H4 (cell line): ENCODE data around the gene SLAMF1. TPM values are rescaled to one million over a fixed set of nuclear protein-coding genes. Genes with fewer than 3 reads are reported as not detected.
A peak's percentile ranks its signal among the peaks of the same experiment; 100 is the strongest.

ENCODE experiments used
- DNase-seq: peaks from one replicate; pipeline ENCODE4 v3.0.0-alpha.2; 2015; ENCODE audit warnings: low spot score
- total RNA-seq: library from RNA; depleted of rRNA; stranded (reverse); fragments of >200 nt; shearing (Covaris generic); gene quantifications from 2 replicates; pipeline ENCODE4 v1.2.3, GENCODE V29; 2014

Gene SLAMF1
- total RNA-seq, 1 experiment from 2014 or later: not detected

GRCh38 chr1:160625321-160625720 lies 21.5 kb downstream of the SLAMF1 start:
- no peak for DNase-seq

GRCh38 chr1:160624464-160624863 lies 22.4 kb downstream of the SLAMF1 start:
- DNase-seq: no peak

GRCh38 chr1:160623862-160624261 lies 23.0 kb downstream of the SLAMF1 start:
- DNase-seq: no peak

- DNase-seq: no peak
These were observed 23.6 kb downstream of the SLAMF1 start for GRCh38 chr1:160623227-160623633.

- no peak for DNase-seq
These were observed 24.2 kb downstream of the SLAMF1 start for GRCh38 chr1:160622501-160623226.

- DNase-seq: no peak
These were observed 25.0 kb downstream of the SLAMF1 start for GRCh38 chr1:160621633-160622413.

- no peak for DNase-seq
These were observed 25.8 kb downstream of the SLAMF1 start for GRCh38 chr1:160620942-160621632.

GRCh38 chr1:160619742-160620277 lies 27.0 kb downstream of the SLAMF1 start:
- no peak for DNase-seq

- peak; percentile 21 for DNase-seq
These were observed 28.0 kb downstream of the SLAMF1 start for GRCh38 chr1:160618763-160619274.

GRCh38 chr1:160618327-160618726 lies 28.5 kb downstream of the SLAMF1 start:
- DNase-seq: no peak

GRCh38 chr1:160615660-160616059 lies 31.2 kb downstream of the SLAMF1 start:
- DNase-seq: no peak

GRCh38 chr1:160614410-160614809 lies 32.4 kb downstream of the SLAMF1 start:
- DNase-seq: no peak

- no peak for DNase-seq
These were observed 34.1 kb downstream of the SLAMF1 start for GRCh38 chr1:160612613-160613218.

GRCh38 chr1:160610569-160611242 lies 36.1 kb downstream of the SLAMF1 start:
- no peak for DNase-seq

- DNase-seq: no peak
These were observed 37.9 kb downstream of the SLAMF1 start for GRCh38 chr1:160608941-160609340.

- no peak for DNase-seq
These were observed 38.3 kb downstream of the SLAMF1 start for GRCh38 chr1:160608514-160608913.

GRCh38 chr1:160608057-160608456 lies 38.8 kb downstream of the SLAMF1 start:
- DNase-seq: no peak

GRCh38 chr1:160607672-160608032 lies 39.2 kb downstream of the SLAMF1 start:
- no peak for DNase-seq

GRCh38 chr1:160607011-160607671 lies 39.7 kb downstream of the SLAMF1 start:
- DNase-seq: peak; percentile 75

- no peak for DNase-seq
These were observed 40.2 kb downstream of the SLAMF1 start for GRCh38 chr1:160606611-160607010.
